Uterus (tissue), 4 donors: ENCODE data around the gene RPUSD2. TPM values are rescaled to one million over a fixed set of nuclear protein-coding genes. Genes with fewer than 3 reads are reported as not detected.

Experiments used
- DNase-seq, 2 donors: peaks; one replicate each; pipeline ENCODE4 v3.0.0-alpha.2; 2019 to 2020
- H3K27ac ChIP-seq, 2 donors: fragments of 200-600 bp; sonication (generic); 1 replicate in 1 of 2; 2 replicates in 1 of 2; pipeline ENCODE4 v1.5.1; 2016 to 2018
- H3K27me3 ChIP-seq, 2 donors: fragments of 200-600 bp; sonication (generic); one replicate each; pipeline ENCODE4 v1.5.1; 2018 to 2019; ENCODE audit warnings: control low read depth in 1 of 2
- H3K36me3 ChIP-seq, 2 donors: fragments of 200-600 bp; sonication (generic); one replicate each; pipeline ENCODE4 v1.5.1; 2019; ENCODE audit warnings: control low read depth in 1 of 2
- H3K4me1 ChIP-seq, 2 donors: fragments of 200-600 bp; sonication (generic); one replicate each; pipeline ENCODE4 v1.5.1; 2018 to 2019; ENCODE audit warnings: control low read depth in 1 of 2
- H3K4me3 ChIP-seq, 2 donors: fragments of 200-600 bp; sonication (generic); 1 replicate in 1 of 2; 2 replicates in 1 of 2; pipeline ENCODE4 v1.5.1; 2018 to 2019; ENCODE audit warnings: mild to moderate bottlenecking in 1 of 2
- H3K9me3 ChIP-seq, 2 donors: fragments of 200-600 bp; sonication (generic); one replicate each; pipeline ENCODE4 v1.5.1; 2019; ENCODE audit warnings: control low read depth in 1 of 2
- POLR2A ChIP-seq, 2 donors: fragments of 450-650 bp; IDR thresholded peaks; one replicate each; pipeline ENCODE4 v1.6.1; 2016; ENCODE audit warnings: antibody characterized with exemption in 2 of 2, mild to moderate bottlenecking in 1 of 2, moderate library complexity in 1 of 2
- intact Hi-C: fragments of 100-400 bp; cut with DNase I; formaldehyde crosslinking; loops from one replicate; pipeline ENCODE4 v1.15.1; 2023; ENCODE audit warnings: low total_unique reads
- total RNA-seq, 4 donors: library from RNA; depleted of rRNA in 3 of 4; stranded (reverse); fragments of >200 nt in 3 of 4; gene quantifications; one replicate each; pipeline versions ENCODE4 v1.1.0 to v1.2.4, GENCODE V29; 2014 to 2023
- TF ChIP-seq, protein P1 (sequence below), 4 experiments: fragments of 200-600 bp in 2 of 4; fragments of 450-650 bp in 2 of 4; sonication (generic) in 2 of 4; IDR thresholded peaks; one replicate each; pipeline ENCODE4 v1.5.1; 2016 to 2019; ENCODE audit warnings: antibody characterized with exemption in 4 of 4, mild to moderate bottlenecking in 2 of 4, moderate library complexity in 1 of 4
- donor health status: DM: yes; HTN: yes; CAD: no.

RPUSD2 gene
- total RNA-seq, 4 donors from 2014 or later, result 0.29 to 18.6 (median 5.0) TPM

DNA sequence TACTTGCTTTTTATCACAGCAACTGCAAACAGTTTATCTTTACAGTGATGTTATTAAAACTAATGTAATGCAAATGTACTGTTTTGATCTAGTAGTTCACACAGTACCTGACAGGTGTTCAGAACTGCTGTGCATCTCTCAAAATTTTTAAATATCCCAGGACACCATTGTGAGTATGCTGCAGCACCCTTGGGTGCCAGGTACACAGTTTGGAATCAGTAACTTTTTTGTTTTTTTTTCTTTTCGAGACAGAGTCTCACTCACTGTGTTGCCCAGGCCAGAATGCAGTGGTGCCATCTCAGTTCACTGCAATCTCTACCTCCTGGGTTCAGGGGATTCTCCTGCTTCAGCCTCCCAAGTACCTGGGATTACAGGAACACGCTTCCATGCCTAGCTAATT is 27.9 kb downstream of the RPUSD2 start:
- TF ChIP-seq, protein P1, sequence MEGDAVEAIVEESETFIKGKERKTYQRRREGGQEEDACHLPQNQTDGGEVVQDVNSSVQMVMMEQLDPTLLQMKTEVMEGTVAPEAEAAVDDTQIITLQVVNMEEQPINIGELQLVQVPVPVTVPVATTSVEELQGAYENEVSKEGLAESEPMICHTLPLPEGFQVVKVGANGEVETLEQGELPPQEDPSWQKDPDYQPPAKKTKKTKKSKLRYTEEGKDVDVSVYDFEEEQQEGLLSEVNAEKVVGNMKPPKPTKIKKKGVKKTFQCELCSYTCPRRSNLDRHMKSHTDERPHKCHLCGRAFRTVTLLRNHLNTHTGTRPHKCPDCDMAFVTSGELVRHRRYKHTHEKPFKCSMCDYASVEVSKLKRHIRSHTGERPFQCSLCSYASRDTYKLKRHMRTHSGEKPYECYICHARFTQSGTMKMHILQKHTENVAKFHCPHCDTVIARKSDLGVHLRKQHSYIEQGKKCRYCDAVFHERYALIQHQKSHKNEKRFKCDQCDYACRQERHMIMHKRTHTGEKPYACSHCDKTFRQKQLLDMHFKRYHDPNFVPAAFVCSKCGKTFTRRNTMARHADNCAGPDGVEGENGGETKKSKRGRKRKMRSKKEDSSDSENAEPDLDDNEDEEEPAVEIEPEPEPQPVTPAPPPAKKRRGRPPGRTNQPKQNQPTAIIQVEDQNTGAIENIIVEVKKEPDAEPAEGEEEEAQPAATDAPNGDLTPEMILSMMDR (IDR thresholded peaks at IDR 0.05), result no peak
- no peak for TF ChIP-seq POLR2A (IDR thresholded peaks at IDR 0.05)
- Histone ChIP-seq H3K27me3 (peaks cover 0 to 7% of the 10 kb centered on the region in 2 donors), H3K27ac (no peak overlapping the region), H3K36me3 (no peaks in the 10 kb centered on the region), H3K4me1 (peaks cover 0 to 5% of the 10 kb centered on the region in 2 donors), H3K4me3 (no peak overlapping the region), H3K9me3 (no peaks in the 10 kb centered on the region)
- DNase-seq, result no peak
- intact Hi-C loops, result no loop called here

DNA sequence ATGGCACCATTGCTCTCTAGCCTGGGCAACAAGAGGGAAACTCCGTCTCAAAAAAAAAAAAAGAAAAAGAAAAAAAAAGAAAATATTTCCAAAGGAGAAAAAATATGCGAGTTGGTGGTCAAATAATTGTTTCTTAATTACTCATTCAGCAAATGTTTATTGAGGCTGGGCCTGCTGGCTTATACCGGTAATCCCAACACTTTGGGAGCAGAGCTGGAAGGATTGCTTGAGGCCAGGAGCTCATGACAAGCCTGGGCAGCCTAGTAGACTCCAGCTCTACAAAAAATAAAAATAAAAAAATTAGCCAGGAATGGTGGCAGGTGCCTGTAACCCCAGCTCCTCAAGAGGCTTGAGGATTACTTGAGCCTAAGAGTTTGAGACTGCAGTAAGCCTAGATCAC is 29.0 kb downstream of the RPUSD2 start:
- H3K27me3 ChIP-seq, result peaks cover 0 to 7% of the 10 kb centered on the region in 2 donors
- no peaks in the 10 kb centered on the region for H3K36me3 ChIP-seq
- intact Hi-C loops, result no loop called here
- H3K4me3 ChIP-seq, result no peak overlapping the region
- no peak for DNase-seq
- TF ChIP-seq POLR2A (IDR thresholded peaks at IDR 0.05), result no peak
- TF ChIP-seq, protein P1 (IDR thresholded peaks at IDR 0.05), result no peak
- H3K27ac ChIP-seq, result no peak overlapping the region
- peaks cover 0 to 5% of the 10 kb centered on the region in 2 donors for H3K4me1 ChIP-seq
- no peaks in the 10 kb centered on the region for H3K9me3 ChIP-seq

DNA sequence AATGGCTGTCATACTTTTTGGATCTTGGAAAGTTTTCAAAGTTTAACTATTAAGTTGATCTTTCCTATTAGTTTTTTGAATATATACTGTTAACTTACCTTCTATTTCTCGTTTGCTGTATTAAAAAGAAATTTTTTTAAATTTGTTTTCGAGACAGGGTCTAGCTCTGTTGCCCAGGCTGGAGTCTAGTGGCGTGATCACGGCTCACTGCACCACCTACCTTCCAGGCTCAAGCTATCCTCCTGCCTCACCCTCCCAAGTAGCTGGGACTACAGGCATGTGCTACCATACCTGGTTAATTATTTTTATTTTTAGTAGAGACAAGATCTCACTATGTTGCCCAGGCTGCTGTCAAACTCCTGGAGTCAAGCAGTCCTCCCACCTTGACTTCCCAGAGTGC is 29.6 kb downstream of the RPUSD2 start:
- no peak for DNase-seq
- H3K27me3 ChIP-seq, result peaks cover 0 to 7% of the 10 kb centered on the region in 2 donors
- no peak overlapping the region for H3K27ac ChIP-seq
- H3K9me3 ChIP-seq, result no peaks in the 10 kb centered on the region
- intact Hi-C loops, result no loop called here
- peaks cover 0 to 5% of the 10 kb centered on the region in 2 donors for H3K4me1 ChIP-seq
- TF ChIP-seq POLR2A (IDR thresholded peaks at IDR 0.05), result no peak
- TF ChIP-seq, protein P1 (IDR thresholded peaks at IDR 0.05), result no peak
- H3K36me3 ChIP-seq, result no peaks in the 10 kb centered on the region
- no peak overlapping the region for H3K4me3 ChIP-seq

DNA sequence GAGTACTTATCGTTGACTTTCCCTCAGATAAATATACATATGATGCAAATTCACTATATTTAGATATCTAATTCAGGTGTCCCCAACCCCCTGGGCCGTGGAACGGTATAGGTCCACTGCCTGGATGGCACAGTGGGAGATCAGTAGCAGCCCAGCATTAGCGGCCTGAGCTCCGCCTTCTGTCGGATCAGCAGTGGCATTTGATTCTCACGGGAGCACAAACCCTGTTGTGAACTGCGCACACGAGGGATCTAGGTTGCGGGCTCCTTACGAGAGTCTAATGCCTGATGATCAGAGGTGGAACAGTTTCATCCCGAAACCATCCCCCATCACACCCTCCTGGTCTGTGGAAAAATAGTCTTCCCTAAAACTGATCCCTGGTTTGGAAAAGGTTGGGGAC is 31.9 kb downstream of the RPUSD2 start:
- H3K9me3 ChIP-seq, result no peaks in the 10 kb centered on the region
- no peak for DNase-seq
- H3K36me3 ChIP-seq, result no peaks in the 10 kb centered on the region
- no peaks in the 10 kb centered on the region for H3K4me1 ChIP-seq
- TF ChIP-seq, protein P1 (IDR thresholded peaks at IDR 0.05), result no peak
- TF ChIP-seq POLR2A (IDR thresholded peaks at IDR 0.05), result no peak
- no peak overlapping the region for H3K27ac ChIP-seq
- H3K4me3 ChIP-seq, result no peak overlapping the region
- intact Hi-C loops, result no loop called here
- H3K27me3 ChIP-seq, result peaks cover 0 to under 1% of the 10 kb centered on the region in 2 donors

DNA sequence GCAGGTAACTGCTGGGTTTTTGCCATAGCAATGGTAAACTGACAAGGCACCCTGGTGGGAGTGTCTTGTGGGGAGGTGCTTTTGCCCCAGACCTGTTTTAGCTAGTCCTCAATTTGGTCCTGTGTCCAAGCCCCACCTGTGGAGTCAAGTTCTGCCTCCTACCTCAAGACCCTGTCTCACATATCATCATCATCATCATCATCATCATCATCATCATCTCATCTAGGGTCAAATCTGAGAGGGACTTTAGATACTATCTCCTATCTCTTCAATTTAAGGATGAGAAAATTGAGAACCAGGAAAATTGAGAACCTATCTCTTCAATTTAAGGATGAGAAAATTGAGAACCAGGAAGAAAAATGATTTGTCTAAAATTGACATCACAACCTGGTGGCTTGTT is 34.8 kb downstream of the RPUSD2 start:
- Histone ChIP-seq H3K4me1 (no peaks in the 10 kb centered on the region), H3K9me3 (no peaks in the 10 kb centered on the region), H3K4me3 (no peak overlapping the region), H3K36me3 (no peaks in the 10 kb centered on the region), H3K27me3 (no peaks in the 10 kb centered on the region), H3K27ac (no peak overlapping the region)
- TF ChIP-seq, protein P1 (IDR thresholded peaks at IDR 0.05), result no peak
- no peak for TF ChIP-seq POLR2A (IDR thresholded peaks at IDR 0.05)
- intact Hi-C loops, result no loop called here
- DNase-seq, result no peak
